Stomach (tissue), 9 donors: Measurements from ENCODE around the gene ETV3L. TPM values are rescaled to one million over a fixed set of nuclear protein-coding genes. Genes with fewer than 3 reads are reported as not detected.
A peak's percentile ranks its signal among the peaks of the same experiment; 100 is the strongest.

Source experiments
- DNase-seq, 2 donors: peaks; one replicate each; pipeline versions ENCODE4 v3.0.0 to v3.0.0-alpha.2; 2013 to 2019
- H3K27ac ChIP-seq, 5 donors: fragments of 200-600 bp in 4 of 5; sonication (generic) in 4 of 5; one replicate each; pipeline ENCODE4 v1.5.1; 2013 to 2019; ENCODE audit warnings: mild to moderate bottlenecking in 1 of 5, moderate library complexity in 1 of 5
- H3K27me3 ChIP-seq, 3 donors: fragments of 200-600 bp; sonication (generic); one replicate each; pipeline ENCODE4 v1.5.1; 2017 to 2019; ENCODE audit warnings: mixed run types in 1 of 3
- H3K36me3 ChIP-seq, 4 donors: fragments of 200-600 bp; sonication (generic); 1 replicate in 3 of 4; 2 replicates in 1 of 4; pipeline ENCODE4 v1.5.1; 2016 to 2019
- H3K4me1 ChIP-seq, 4 donors: fragments of 200-600 bp; sonication (generic); one replicate each; pipeline ENCODE4 v1.5.1; 2016 to 2019
- H3K4me3 ChIP-seq, 4 donors: fragments of 200-600 bp; sonication (generic) in 3 of 4; one replicate each; pipeline ENCODE4 v1.5.1; 2016 to 2019; ENCODE audit warnings: mild to moderate bottlenecking in 1 of 4
- H3K9me3 ChIP-seq, 4 donors: fragments of 200-600 bp; sonication (generic); one replicate each; pipeline ENCODE4 v1.5.1; 2016 to 2019
- EP300 ChIP-seq: sonication (generic); formaldehyde crosslinking; IDR thresholded peaks from one replicate; pipeline ENCODE4 v1.6.1; 2017; ENCODE audit warnings: antibody characterized with exemption
- POLR2A ChIP-seq, 4 donors: fragments of 450-650 bp; IDR thresholded peaks; one replicate each; pipeline ENCODE4 v1.6.1; 2016; ENCODE audit warnings: antibody characterized with exemption in 4 of 4, control low read depth in 2 of 4, mild to moderate bottlenecking in 1 of 4, moderate library complexity in 1 of 4
- POLR2AphosphoS5 ChIP-seq, 3 donors: sonication (generic); formaldehyde crosslinking; IDR thresholded peaks; one replicate each; pipeline ENCODE4 v1.6.1; 2016; ENCODE audit warnings: antibody characterized with exemption in 3 of 3
- WGBS, 5 donors: extraction: QIAGEN DNeasy Blood & Tissue Kit in 3 of 5; methylation state at CpG; one replicate each; pipeline versions ENCODE4 v1.1.5 to v1.1.7; 2013 to 2018; 5-methylcytosine and 5-hydroxymethylcytosine counted together
- intact Hi-C: fragments of 100-400 bp; cut with DNase I; formaldehyde crosslinking; loops from one replicate; pipeline ENCODE4 v1.15.1; 2023; ENCODE audit warnings: low total_unique reads
- polyA plus RNA-seq, 3 donors: library from polyadenylated mRNA; stranded (reverse); fragments of 200-250 nt; gene quantifications; one replicate each; pipeline ENCODE4 v1.2.3, GENCODE V29; 2013
- total RNA-seq, 5 donors: library from RNA; depleted of rRNA; stranded (reverse); fragments of >200 nt; gene quantifications; one replicate each; pipeline versions ENCODE4 v1.1.0 to v1.2.3, GENCODE V29; 2014 to 2016
- TF ChIP-seq, protein P1 (sequence below), 7 experiments: fragments of 450-650 bp in 4 of 7; fragments of 200-600 bp in 3 of 7; sonication (generic) in 3 of 7; IDR thresholded peaks; one replicate each; pipeline ENCODE4 v1.5.1; 2016 to 2019; ENCODE audit warnings: antibody characterized with exemption in 7 of 7, control low read depth in 2 of 7, mild to moderate bottlenecking in 1 of 7
- donor health status: healthy with polysubstance abuse.
- donor health status: Bipolar disorder and iron deficiency.
- donor health status: healthy.

ETV3L gene
- total and polyA plus RNA-seq, 8 donors: not detected

DNA sequence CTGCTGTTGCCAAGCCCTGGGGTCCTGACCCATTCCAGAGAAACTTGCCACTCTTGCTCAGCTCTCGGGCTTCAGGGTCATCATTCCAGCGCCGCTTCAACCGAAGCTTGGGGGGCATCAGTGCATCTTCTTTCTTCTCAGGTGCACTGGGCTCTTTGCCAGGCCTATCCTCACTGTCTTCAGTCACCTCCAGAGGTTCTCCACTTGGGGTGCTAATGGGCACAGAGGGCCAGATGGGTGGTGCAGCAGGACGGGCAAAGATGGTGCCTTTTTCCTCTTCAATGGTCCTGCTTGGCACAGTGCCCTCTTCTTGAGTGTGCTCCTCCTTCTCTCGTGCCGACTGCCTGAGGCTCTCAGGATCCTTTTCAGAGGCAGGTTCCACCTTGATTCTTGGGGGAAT lies 25.2 kb upstream of the ETV3L start:
- Histone ChIP-seq H3K9me3 (no peaks in the 10 kb centered on the region), H3K4me3 (no peak overlapping the region), H3K36me3 (peaks cover 37 to 88% (median 81%) of the 10 kb centered on the region in 4 donors), H3K27ac (no peak overlapping the region), H3K27me3 (no peaks in the 10 kb centered on the region), H3K4me1 (peaks cover 0 to 9% (median 2%) of the 10 kb centered on the region in 4 donors)
- intact Hi-C loops: no loop called here
- no peak for TF ChIP-seq EP300
- no peak for TF ChIP-seq POLR2A (IDR thresholded peaks at IDR 0.05)
- TF ChIP-seq, protein P1, sequence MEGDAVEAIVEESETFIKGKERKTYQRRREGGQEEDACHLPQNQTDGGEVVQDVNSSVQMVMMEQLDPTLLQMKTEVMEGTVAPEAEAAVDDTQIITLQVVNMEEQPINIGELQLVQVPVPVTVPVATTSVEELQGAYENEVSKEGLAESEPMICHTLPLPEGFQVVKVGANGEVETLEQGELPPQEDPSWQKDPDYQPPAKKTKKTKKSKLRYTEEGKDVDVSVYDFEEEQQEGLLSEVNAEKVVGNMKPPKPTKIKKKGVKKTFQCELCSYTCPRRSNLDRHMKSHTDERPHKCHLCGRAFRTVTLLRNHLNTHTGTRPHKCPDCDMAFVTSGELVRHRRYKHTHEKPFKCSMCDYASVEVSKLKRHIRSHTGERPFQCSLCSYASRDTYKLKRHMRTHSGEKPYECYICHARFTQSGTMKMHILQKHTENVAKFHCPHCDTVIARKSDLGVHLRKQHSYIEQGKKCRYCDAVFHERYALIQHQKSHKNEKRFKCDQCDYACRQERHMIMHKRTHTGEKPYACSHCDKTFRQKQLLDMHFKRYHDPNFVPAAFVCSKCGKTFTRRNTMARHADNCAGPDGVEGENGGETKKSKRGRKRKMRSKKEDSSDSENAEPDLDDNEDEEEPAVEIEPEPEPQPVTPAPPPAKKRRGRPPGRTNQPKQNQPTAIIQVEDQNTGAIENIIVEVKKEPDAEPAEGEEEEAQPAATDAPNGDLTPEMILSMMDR (IDR thresholded peaks at IDR 0.05): no peak
- no peak for TF ChIP-seq POLR2AphosphoS5 (IDR thresholded peaks at IDR 0.05)
- 79 to 89% (median 84%) methylated on average over 7 of the region's 7 CpGs for WGBS, 5 donors
- DNase-seq: no peak

DNA sequence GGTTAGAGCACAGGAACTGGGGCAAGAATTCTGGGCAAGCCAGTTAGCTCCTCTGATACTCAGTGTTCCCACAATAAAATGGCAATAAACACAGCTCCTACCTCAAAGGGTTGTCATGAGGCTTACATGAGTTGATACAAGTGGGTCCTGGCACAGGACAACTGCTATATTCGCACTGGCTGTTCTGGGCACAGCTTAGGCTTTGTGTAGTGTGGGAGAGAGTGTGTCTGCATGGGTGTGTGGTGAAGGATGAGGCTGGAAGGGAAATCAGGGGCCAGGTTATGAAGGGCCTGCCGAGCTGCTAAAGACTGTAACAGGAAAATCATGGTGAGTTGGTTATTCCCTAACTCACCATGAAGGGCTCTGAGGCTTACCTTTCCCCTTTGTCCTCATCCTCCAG lies 19.8 kb upstream of the ETV3L start:
- TF ChIP-seq POLR2AphosphoS5 (IDR thresholded peaks at IDR 0.05) (no peak), POLR2A (IDR thresholded peaks at IDR 0.05) (no peak), EP300 (no peak)
- TF ChIP-seq, protein P1 (IDR thresholded peaks at IDR 0.05): no peak

DNA sequence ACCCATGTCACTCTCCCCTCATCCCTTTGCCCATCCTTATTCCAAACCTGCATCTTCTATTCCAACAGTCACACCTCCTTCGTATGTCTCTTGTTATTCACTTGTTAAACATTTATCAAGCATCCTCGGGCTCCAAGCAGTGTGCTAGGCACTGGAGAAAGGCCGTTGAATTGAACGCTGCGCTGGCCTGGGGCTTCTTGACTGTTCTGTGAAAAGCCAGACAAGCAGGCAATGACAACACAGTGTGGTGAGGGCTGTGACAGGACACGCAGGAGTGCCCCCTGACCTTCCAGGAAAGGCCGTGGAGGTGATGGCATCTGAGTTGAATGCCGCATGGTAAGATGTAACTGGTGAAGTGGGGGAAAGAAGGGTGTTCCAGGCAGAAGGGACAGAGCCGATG lies 19.4 kb upstream of the ETV3L start:
- no peak for DNase-seq
- H3K36me3 ChIP-seq: peaks cover 6 to 29% (median 24%) of the 10 kb centered on the region in 4 donors
- no peaks in the 10 kb centered on the region for H3K9me3 ChIP-seq
- H3K27ac ChIP-seq: no peak overlapping the region
- H3K27me3 ChIP-seq: peaks cover 0 to 8% (median 0%) of the 10 kb centered on the region in 3 donors
- intact Hi-C loops: no loop called here
- TF ChIP-seq, protein P1 (IDR thresholded peaks at IDR 0.05): no peak
- TF ChIP-seq POLR2A (IDR thresholded peaks at IDR 0.05) (no peak), POLR2AphosphoS5 (IDR thresholded peaks at IDR 0.05) (no peak), EP300 (no peak)
- no peak overlapping the region for H3K4me3 ChIP-seq
- no peaks in the 10 kb centered on the region for H3K4me1 ChIP-seq
- WGBS, 5 donors: 85 to 89% (median 88%) methylated on average over 9 of the region's 9 CpGs

More for the DNA sequence above, 19.8 kb upstream of the ETV3L start:
- 77 to 87% (median 84%) methylated on average over 2 of the region's 2 CpGs for WGBS, 5 donors
- Histone ChIP-seq H3K9me3 (no peaks in the 10 kb centered on the region), H3K27ac (no peak overlapping the region), H3K4me1 (peaks cover 0 to 3% (median under 1%) of the 10 kb centered on the region in 4 donors), H3K4me3 (no peak overlapping the region), H3K27me3 (peaks cover 0 to 6% (median 0%) of the 10 kb centered on the region in 3 donors), H3K36me3 (peaks cover 6 to 34% (median 28%) of the 10 kb centered on the region in 4 donors)
- DNase-seq: no peak
- intact Hi-C loops: no loop called here

DNA sequence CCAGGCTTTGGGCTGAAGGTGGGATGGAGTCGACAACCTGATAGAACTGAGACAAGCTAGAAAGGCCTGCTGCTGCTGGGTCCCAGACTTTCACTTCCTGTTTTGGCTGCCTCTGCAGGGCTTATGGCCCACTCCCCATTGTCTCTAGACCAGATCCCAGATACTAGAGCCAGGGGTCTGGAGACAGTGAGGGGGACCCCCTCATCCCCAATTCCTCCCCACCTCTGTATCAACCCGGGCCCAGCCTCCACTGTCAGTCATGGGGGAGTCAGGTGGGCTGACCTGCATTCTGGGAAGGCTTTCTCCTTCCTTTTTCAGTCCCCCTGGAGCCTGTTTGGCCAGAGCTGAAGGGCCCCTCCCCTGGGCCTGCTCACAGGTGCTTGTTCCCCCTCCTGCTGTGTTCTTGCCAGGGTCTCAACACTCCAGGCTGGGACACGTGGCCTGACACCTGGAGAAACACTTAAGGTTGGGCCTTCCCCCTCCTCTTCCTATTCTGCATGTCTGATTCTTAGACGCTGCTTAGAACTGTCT lies 18.0 kb upstream of the ETV3L start:
- Histone ChIP-seq H3K4me1 (no peaks in the 10 kb centered on the region), H3K27ac (no peak overlapping the region), H3K36me3 (peaks cover 0 to 15% (median 10%) of the 10 kb centered on the region in 4 donors), H3K9me3 (no peaks in the 10 kb centered on the region), H3K27me3 (peaks cover 0 to 22% (median 0%) of the 10 kb centered on the region in 3 donors), H3K4me3 (no peak overlapping the region)
- peak in 1 of 2 donors; percentile 15 for DNase-seq
- no peak for TF ChIP-seq POLR2AphosphoS5 (IDR thresholded peaks at IDR 0.05)
- TF ChIP-seq POLR2A (IDR thresholded peaks at IDR 0.05): no peak
- WGBS, 5 donors: 49 to 72% (median 67%) methylated on average over 4 of the region's 4 CpGs
- intact Hi-C loops: no loop called here

DNA sequence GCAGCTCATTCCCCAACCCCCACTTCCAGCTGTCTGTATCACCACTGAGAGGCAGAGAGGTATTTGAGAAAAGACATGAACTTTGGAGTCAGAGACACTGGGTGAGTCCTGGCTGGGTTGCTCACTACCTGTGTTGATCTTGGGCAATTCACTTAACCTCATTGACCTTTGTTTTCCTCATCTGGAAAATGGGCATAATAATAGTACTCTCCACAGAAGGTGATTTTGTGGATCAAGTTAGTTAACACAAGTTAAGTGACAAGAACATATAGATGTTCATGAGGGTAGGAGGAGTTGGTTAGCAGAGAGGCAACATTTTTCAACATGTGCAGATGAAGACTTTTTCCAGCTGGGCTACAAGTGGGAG lies 17.1 kb upstream of the ETV3L start:
- no peaks in the 10 kb centered on the region for H3K4me1 ChIP-seq
- H3K9me3 ChIP-seq: no peaks in the 10 kb centered on the region
- H3K4me3 ChIP-seq: no peak overlapping the region
- intact Hi-C loops: no loop called here
- TF ChIP-seq POLR2AphosphoS5 (IDR thresholded peaks at IDR 0.05) (no peak), EP300 (no peak)
- peaks cover 0 to 30% (median 0%) of the 10 kb centered on the region in 3 donors for H3K27me3 ChIP-seq
- no peak overlapping the region for H3K27ac ChIP-seq
- peaks cover 0 to 6% (median 1%) of the 10 kb centered on the region in 4 donors for H3K36me3 ChIP-seq
- DNase-seq: no peak
